HUDEP-2 (cell line): ENCODE results near the gene MR1.

ENCODE experiments used
- DNase-seq, 76 experiments: peaks; one replicate each; lab custom pipeline; 2025; ENCODE audit not compliant: unreplicated experiment in 76 of 76; lab: John Stamatoyannopoulos, UW

Gene MR1

DNA sequence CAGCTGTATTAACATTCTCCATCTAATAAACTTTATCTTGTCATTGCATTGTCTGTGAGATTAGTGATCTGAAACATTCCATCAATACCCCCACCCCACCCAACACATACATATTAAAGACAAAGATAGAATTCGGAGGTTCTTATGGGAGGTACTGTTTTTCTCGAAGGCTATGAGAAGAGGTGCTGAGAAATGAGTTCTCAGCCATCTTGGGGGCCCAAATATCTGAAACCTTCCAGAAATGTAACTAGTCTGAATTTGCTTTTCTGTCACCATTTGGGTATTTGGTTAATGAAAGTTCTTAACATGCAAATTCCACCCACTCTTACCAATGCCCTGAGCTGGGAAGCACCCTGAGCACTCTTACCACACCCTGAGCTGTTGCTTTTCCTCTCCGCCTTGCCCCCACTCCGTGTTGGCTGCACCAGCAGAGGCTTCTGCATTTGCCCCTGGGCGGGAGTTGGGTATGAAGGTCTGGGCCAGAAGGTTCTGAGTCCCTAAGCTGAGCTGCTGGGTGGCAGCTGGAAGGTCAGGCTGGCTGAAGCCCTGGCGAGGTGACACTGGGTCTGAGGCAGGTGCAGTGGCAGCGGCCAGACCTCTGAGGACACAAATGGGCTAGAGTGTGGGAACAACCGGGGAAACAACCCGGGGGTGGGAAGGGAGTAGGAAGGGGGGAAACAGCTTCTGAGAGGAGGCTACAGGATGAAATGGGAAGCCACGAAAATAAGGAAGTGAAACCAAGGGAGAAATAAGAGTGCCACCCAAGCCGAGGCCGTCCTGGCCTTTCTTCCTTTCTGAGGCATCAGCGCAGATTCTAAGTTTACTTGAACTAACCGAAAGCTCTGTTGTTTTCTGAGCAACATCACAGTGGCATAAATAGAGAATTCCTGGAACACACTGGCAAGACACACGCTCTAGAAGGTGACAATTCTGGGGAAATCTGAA is 28.4 kb downstream of the MR1 start:
- no peak for DNase-seq

GRCh38 chr1:181062836-181063428 is 29.1 kb downstream of the MR1 start:
- no peak for DNase-seq

- DNase-seq = no peak
These were observed 30.3 kb downstream of the MR1 start for GRCh38 chr1:181064011-181064623.

DNA sequence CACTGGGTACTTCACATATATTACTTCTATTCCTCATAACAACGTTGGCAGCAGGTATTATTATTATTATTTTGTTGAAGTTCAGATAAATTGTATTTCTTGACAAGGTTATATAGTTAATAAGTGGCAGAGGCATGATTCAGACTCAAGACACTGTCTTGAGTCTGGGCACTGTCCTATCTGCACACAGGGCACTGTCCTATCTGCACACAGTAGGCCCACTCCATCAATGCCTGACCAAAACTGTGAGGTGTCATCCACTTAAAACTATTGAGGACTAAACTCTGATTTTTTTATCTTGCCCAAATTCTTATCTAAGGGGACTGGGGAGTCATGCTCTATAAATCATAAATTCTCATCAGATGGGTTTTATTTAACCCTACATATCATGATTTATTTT is 30.9 kb downstream of the MR1 start:
- no peak for DNase-seq

- no peak for DNase-seq
These were observed 39.9 kb downstream of the MR1 start for GRCh38 chr1:181073638-181074037.

- DNase-seq = no peak
These were observed 42.1 kb downstream of the MR1 start for GRCh38 chr1:181075766-181076350.

DNA sequence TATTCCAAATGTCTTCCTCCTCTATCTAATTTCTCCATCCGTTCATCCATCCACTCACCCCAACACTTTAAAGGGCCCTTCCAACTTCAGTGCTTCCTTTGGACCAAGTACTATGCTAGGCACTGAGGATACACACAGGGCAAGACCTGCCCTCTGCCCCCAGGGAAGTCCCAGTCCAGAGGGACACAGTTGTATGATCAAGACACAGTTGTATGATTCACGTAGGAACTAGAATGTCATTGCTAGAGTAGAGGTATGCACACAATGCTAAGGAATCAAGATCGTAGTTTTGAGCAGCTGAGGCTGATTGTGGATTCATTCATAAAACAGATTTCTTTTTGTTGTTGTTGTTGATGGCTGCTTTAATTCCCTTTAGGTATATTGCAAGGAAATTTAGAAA is 43.1 kb downstream of the MR1 start:
- DNase-seq = no peak

DNA sequence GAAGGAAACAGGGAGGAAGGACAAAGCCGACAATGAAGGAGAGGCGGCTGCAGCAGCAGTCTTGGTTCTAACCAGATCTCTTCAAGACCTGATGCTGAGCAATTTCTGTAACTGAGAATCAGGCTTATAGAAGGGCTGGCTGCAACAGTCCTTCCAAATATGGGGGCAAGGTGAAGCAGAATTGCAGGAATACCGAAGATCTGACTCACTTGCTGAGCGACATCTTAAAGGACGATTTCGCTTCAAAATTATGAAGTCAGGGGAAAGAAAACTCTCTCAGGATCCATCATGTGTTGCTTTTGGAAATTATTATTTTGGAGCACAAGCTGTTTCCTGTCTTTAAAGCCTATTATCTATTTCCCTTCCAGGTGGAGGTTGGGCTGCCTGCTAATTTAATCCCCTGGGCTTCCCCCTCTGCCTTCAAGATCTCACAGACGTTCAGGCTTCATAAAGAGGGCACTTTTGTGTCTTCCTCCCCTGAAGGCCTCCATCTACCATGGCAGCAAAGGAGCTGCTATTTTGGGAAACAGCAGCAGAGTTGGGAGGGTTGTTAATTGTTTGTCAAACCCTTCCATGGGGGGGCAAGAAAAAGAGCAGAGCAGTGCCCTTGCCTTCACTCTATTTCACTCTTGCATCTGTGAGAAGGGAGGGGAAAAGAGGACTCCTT is 43.9 kb downstream of the MR1 start:
- no peak for DNase-seq

DNA sequence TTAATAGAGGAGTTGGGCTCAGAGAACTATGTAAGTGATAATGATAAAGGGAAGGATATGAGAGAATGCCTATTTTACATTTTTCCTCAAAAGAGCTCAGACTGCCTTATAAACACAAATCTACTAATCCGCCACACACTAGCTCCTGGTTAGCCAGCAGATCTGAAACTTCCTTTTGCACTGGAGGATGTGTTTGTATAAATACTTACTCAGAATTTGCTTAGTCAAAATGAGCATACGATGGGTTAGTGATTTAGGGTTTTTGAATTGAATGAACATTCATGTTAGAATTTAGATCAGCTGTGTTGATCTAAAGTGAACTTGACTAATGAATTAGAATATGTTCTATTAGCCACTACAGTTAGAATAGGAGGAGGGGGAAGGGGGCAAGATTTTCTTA is 45.6 kb downstream of the MR1 start:
- no peak for DNase-seq

DNA sequence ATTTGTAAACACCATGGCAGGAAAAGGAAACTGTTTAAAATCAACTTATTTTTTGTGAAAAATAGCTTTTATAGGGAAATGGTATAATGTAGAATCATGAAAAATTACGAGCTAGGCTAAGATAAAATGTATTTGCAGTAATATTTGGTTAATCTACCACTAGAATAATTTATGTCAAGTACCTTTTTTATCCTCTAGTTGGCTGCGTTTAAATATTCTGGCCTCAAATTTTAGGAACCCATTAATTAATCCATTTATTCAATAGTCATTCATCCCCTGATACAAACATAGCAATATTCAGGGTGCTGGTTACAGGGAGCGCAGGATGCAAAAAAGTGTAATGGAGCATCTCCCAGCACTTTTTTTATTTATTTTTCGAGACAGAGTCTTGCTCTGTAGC is 46.1 kb downstream of the MR1 start:
- no peak for DNase-seq

GRCh38 chr1:181080556-181080955 is 46.8 kb downstream of the MR1 start:
- no peak for DNase-seq

DNA sequence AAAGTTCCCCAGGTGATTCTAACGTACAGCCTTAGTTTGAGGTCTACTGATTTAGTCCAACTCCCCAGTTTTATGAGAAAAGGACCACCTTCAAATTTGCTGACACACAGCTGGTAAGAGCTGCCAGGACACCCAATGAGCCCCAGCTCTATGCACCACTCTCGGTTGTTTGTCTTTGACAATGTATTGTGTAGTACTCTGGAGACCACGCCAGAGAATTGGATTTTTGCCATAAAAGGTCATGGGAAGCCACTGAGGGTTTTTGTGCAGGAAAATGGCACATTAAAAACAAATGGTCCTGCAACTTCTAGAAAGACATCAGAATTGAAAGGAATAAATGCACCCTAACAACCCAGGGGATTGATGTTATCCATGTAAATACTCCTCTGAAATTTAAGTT is 47.6 kb downstream of the MR1 start:
- DNase-seq = no peak

DNA sequence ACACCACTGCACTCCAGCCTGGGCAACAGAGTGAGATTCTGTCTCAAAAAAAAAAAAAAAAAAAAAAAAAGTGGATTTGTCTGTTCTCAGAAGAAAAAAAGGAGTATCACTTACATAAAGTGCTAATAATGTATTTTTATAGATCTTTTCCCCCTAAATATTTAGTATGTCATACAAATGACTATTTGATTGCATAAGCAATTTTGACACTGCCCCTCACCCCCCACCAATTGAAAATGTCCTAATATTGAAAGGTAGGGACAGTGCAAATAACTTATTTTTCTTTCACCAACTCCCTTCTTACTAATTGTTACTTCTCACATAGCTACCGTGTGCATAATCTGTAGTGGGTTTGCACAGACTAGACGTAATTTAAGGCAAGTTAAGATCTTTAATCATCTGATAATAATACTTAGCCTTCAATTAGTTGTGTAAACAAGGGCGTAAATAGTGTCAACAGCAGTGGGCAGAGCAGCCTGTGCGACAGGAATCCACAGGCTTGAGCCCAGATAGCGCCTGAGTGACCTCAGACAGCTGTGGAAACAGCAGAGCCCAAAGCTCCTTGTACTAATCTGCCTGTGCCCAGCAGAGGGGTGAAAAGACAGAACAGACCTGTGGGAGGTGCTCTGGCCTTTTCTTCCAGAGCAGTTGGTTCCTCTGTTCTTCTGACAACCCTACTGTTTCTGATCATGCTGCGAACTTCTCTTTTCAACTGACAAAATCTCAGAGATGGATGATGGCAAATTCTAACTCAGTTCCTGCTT is 50.2 kb downstream of the MR1 start:
- DNase-seq = peak in 70 of 76 experiments; percentile 14 to 78 (median 42)

GRCh38 chr1:181084606-181084969 is 50.8 kb downstream of the MR1 start:
- no peak for DNase-seq

- no peak for DNase-seq
These were observed 52.3 kb downstream of the MR1 start for GRCh38 chr1:181086091-181086490.

DNA sequence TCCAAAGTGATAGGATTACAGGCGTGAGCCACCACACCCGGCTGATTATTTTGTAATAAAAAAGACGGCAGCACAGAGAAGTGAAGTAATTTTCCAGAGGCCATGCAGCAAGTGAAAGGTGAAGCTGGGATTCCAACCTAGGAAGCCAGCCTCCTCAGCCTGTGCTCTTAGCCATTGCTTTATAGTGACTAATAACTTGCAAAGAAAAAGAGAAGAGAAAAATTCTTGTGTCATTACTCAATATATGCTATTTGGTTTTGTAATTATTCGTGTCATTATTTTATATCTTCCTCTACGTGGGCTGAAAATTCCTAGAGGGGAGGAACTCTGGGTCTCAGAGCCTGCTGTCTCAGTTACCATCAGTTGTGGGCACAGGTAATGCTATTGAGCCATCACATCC is 53.1 kb downstream of the MR1 start:
- DNase-seq = no peak

DNA sequence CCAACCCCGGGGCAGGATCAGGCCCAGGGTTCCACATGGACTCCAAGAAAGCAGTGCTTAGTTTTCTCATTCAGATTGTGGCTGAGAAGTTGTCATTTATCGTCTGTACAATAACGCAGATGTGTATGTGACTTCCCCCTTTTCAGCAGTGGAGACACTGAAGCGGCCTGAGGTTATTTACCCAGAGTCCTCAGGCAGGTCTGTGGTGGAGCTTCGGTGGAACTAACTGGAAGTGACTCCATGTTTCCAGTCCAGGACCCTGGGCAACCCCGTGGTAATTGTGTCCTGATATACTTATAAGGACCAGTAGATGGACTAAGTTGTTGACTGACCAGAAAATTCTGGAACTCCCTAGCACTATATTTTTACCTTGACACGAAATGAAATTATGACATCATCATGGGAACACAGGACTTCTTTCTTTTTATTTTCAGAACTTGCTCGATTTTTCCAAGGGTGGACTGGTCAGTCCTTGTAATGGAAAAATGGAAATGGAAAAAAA is 53.7 kb downstream of the MR1 start:
- peak in 2 of 76 experiments; percentile 8 to 16 for DNase-seq

DNA sequence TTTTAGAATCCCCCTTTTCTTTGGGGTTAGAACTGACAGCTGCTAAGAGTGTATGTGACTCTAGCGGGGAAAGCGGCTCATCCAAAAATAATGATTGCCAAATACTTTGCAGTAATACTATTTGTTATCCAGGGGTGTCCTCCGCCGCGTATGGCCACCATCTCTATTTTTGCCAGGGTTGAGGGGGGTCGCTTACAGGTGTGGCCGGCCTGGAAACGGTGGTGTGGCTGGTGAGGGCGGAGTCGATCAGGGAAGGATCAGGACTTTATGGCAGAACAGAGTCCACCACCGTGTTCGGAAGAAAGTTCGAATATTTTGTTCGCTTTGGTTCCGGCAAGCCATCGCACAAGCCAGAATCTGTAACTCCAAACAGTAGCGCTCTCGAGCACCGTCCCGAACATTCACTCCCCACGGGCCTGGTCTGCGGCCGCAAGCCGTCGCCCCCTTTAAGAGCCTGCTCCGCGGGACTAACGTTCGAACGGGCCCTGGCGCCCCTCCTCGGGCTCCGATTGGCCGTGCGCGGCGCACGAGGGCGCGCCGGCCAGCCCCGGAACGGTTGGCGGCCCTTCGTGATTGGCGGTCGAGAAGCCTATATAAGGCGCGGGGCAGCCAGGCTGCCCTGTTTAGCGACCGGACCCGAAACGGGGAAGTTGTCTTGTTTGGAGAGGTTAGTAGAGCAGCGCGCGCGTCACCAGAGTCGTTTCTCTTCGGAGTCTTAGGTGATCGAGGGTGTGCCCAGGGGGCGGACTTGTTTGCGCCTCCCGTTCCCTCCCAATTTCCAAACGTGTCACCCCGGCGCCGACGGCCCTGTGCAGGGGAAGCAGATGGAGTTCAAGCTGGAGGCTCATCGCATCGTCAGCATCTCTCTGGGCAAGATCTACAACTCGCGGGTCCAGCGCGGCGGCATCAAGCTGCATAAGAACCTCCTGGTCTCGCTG is 54.6 kb downstream of the MR1 start, which contains the start of gene IER5:
Gene IER5, plus strand, starts transcription at position 622 of the 938 bp plus-strand sequence. Its CDS starts 203 bp downstream, at position 825.
- peak; percentile 35 to 97 (median 90) for DNase-seq
